GM12865 (cell line): Measurements from ENCODE around the gene FSTL5.

Source experiments
- DNase-seq: peaks from one replicate; pipeline ENCODE4 v3.0.0; 2010; ENCODE audit warnings: low read depth
- H3K4me3 ChIP-seq: 2 replicates; pipeline ENCODE4 v1.5.1; 2011; ENCODE audit warnings: mild to moderate bottlenecking, low read depth, low read length, control low read depth
- TF ChIP-seq, protein P1 (sequence below): IDR thresholded peaks from 2 replicates; pipeline ENCODE4 v1.5.1; 2011; ENCODE audit warnings: low read length, control low read depth, low read depth, inconsistent platforms; ENCODE audit not compliant: insufficient read depth; ENCODE audit errors: missing control alignments

Gene FSTL5

DNA sequence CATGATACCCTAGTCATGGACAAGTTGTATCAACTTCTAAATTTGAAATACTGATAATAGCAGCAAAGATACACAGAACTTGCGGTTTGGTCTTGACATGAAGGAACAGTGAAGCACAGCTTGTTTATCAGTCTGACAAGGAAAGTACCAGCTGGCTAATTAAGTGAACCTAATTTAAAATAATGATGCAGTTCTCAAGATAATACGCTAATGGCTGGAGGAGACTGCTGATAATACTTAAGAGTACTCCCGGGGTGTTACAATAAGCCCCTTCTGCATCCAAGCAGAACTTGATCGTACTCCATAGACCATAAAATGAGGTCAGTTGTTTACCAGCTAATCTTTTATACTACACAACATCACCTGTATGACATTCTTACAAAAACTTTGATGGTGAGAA lies 697.5 kb downstream of the FSTL5 start:
- no peak for DNase-seq
- no peak overlapping the region for H3K4me3 ChIP-seq
- TF ChIP-seq, protein P1, sequence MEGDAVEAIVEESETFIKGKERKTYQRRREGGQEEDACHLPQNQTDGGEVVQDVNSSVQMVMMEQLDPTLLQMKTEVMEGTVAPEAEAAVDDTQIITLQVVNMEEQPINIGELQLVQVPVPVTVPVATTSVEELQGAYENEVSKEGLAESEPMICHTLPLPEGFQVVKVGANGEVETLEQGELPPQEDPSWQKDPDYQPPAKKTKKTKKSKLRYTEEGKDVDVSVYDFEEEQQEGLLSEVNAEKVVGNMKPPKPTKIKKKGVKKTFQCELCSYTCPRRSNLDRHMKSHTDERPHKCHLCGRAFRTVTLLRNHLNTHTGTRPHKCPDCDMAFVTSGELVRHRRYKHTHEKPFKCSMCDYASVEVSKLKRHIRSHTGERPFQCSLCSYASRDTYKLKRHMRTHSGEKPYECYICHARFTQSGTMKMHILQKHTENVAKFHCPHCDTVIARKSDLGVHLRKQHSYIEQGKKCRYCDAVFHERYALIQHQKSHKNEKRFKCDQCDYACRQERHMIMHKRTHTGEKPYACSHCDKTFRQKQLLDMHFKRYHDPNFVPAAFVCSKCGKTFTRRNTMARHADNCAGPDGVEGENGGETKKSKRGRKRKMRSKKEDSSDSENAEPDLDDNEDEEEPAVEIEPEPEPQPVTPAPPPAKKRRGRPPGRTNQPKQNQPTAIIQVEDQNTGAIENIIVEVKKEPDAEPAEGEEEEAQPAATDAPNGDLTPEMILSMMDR = no peak

DNA sequence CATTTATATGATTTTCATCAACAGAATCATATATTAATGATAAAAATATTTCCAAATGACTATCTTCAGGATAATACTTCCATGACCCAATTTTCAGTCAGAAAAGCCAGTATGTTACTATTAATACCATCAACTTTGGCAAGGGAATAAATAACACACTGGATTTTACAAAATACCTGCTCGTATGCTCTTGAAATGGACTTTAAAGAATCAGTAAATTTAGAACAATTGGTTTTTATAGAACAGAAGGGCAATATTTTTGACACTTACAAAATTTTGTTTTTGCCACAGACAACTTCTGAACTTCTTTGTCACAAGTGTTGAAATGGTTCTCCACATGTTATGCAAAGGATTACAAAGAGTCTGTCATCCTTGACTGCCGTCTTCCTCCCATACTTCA lies 700.4 kb downstream of the FSTL5 start:
- DNase-seq = no peak
- TF ChIP-seq, protein P1 = no peak
- H3K4me3 ChIP-seq = no peak overlapping the region

DNA sequence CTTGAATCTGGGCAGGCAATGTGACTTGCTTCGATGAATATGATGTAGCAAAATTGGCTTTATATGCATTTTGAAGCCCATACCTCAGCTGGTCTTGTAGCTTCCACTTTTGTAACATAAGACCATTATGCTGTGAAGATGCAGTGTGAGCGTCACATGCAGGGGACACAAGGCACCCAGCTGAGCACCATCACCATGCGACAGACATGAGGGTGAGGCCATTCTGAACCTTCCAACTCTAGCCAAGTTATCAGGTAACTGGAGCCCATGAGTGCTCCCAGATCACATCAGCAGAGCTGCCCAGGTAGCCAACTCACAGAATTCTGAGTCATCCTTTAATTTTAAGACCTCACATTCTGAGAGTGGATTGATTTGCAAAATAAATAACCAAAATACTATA lies 705.9 kb downstream of the FSTL5 start:
- TF ChIP-seq, protein P1 = no peak
- no peak for DNase-seq
- no peak overlapping the region for H3K4me3 ChIP-seq

DNA sequence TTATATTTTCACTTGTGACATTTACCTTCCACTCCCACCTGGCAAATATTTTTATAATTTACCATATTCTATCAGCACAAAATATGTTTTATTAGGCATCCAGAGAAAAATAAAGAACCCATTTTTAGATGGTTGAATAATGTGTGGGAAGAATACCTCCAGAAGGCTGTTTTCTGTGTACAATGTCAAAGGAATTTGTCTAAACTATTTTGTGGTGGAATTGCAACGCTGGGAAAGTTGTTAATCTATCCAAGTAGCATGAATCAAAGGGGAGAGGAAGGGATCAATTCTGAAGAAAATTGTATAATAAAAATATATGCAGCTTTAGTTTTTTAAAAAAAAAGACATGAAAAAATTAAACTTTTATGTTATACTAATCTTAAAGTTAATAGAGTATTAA lies 706.5 kb downstream of the FSTL5 start:
- H3K4me3 ChIP-seq = no peak overlapping the region
- TF ChIP-seq, protein P1 = no peak
- DNase-seq = no peak

DNA sequence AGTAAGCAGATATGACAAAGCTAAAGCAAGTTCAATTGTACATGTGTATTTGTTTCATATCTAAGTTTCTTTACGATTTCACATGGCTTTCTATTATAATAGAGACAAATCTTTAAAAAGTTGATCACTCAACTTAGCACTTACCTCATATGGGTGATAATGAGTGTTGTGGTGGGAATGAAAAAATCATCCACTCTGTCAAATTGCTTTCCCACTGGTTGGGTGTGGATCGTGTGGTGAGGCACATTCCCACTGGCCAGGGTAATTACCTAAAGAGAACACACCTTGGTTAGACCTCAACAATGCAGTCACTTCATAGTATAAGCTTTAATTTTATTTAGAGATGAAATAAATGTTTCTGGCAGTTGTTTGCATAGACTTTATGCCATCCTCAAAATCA lies 708.9 kb downstream of the FSTL5 start:
- TF ChIP-seq, protein P1 = no peak
- H3K4me3 ChIP-seq = no peak overlapping the region
- DNase-seq = no peak

DNA sequence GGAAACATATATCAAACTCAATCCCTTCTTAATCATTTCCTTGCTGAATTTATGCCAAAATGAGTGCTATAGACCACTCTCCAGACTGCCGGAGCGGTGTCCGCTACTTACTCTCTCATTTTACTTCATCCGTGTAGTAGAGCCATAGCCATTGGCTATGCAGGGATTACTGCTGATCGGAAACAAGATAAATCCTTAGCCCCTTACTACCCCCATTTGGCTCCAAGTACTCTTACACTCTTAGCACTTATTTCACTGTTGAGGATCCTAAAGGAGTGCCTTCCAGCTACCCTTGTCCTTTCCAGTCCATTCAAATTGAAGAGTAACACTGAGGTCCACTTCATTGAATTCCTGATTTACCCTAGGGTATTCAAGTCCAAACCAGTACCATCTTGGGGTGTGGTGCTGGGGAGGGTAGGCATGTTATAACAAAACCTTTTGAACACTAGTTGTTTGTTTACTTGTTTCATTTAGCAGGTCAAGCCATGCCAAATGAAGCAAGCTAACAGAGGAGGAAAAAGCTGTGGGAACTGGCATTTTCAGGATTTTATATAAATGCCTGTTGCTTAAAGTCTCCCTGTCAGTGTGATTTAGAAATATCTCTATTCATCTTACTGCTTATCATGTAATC lies 715.1 kb downstream of the FSTL5 start:
- no peak overlapping the region for H3K4me3 ChIP-seq
- TF ChIP-seq, protein P1 = no peak

DNA sequence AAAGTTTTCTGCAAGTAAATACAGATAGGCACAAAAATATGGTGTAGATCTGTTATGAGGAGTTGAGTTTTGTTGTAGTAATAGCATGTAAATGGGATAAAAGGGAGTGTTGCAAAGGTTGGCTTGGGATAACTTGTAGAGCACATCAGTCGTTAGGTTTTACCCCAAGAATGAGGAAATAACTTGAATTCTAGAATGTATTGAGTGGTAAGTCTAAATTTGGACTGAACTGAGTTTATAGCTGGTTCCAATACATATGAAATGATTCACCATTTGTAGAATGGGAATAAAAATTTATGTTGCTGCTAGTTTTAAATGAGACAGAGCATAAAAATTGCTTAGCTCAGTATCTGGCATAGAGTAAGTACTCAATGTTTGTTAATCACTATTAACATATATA lies 719.2 kb downstream of the FSTL5 start:
- no peak overlapping the region for H3K4me3 ChIP-seq
- no peak for DNase-seq
- TF ChIP-seq, protein P1 = no peak

More for the DNA sequence above, 715.1 kb downstream of the FSTL5 start:
- DNase-seq = no peak
